Measurements from ENCODE around the gene PHYKPL. TPM values are rescaled to one million over a fixed set of nuclear protein-coding genes. Genes with fewer than 3 reads are reported as not detected.
"Not testable (repeated sequence)": the region's sequence is repeated elsewhere in the genome, so short reads cannot be mapped to it uniquely, and the experiment has no call there.

Gene PHYKPL
- polyA plus RNA-seq, 1 experiment = 48.5 TPM

- POLR2A ChIA-PET = no interaction called here
- no peak for DNase-seq (ENCODE audit: low read depth)
- Histone ChIP-seq H3K4me3 (ENCODE audit: low read depth, low read length) (no peak overlapping the region), H3K36me3 (ENCODE audit: control insufficient read depth, insufficient read depth, low read length) (no peaks in the 10 kb centered on the region), H3K27me3 (ENCODE audit: control insufficient read depth, insufficient read depth, low read length) (no peaks in the 10 kb centered on the region)
- no peak for TF ChIP-seq CTCF (IDR thresholded peaks at IDR 0.05; ENCODE audit: insufficient read depth, low read depth, low read length)
- CTCF ChIA-PET = no interaction called here
These were observed 31.4 kb upstream of the PHYKPL start for GRCh38 chr5:178264044-178264443.

- Histone ChIP-seq H3K4me3 (ENCODE audit: low read depth, low read length) (no peak overlapping the region), H3K27me3 (ENCODE audit: control insufficient read depth, insufficient read depth, low read length) (no peaks in the 10 kb centered on the region), H3K36me3 (ENCODE audit: control insufficient read depth, insufficient read depth, low read length) (no peaks in the 10 kb centered on the region)
- POLR2A ChIA-PET = no interaction called here
- CTCF ChIA-PET = no interaction called here
- DNase-seq (ENCODE audit: low read depth) = no peak
- no peak for TF ChIP-seq CTCF (IDR thresholded peaks at IDR 0.05; ENCODE audit: insufficient read depth, low read depth, low read length)
These were observed 29.3 kb upstream of the PHYKPL start for GRCh38 chr5:178261666-178262600.

- no peak for DNase-seq (ENCODE audit: low read depth)
- no peaks in the 10 kb centered on the region for H3K36me3 ChIP-seq (ENCODE audit: control insufficient read depth, insufficient read depth, low read length)
- no peak overlapping the region for H3K4me3 ChIP-seq (ENCODE audit: low read depth, low read length)
- no peak for TF ChIP-seq CTCF (IDR thresholded peaks at IDR 0.05; ENCODE audit: insufficient read depth, low read depth, low read length)
- CTCF ChIA-PET = no interaction called here
- H3K27me3 ChIP-seq (ENCODE audit: control insufficient read depth, insufficient read depth, low read length) = no peaks in the 10 kb centered on the region
- POLR2A ChIA-PET = no interaction called here
These were observed 27.3 kb upstream of the PHYKPL start for GRCh38 chr5:178259623-178260536.

GRCh38 chr5:178257650-178258049 lies 25.0 kb upstream of the PHYKPL start:
- H3K4me3 ChIP-seq (ENCODE audit: low read depth, low read length) = no peak overlapping the region
- ChIA-PET POLR2A (no interaction called here), CTCF (no interaction called here)
- no peak for DNase-seq (ENCODE audit: low read depth)
- TF ChIP-seq CTCF (IDR thresholded peaks at IDR 0.05; ENCODE audit: insufficient read depth, low read depth, low read length) = no peak
- H3K36me3 ChIP-seq (ENCODE audit: control insufficient read depth, insufficient read depth, low read length) = no peaks in the 10 kb centered on the region
- no peaks in the 10 kb centered on the region for H3K27me3 ChIP-seq (ENCODE audit: control insufficient read depth, insufficient read depth, low read length)

- CTCF ChIA-PET = interaction anchor here (0.7 kb wide), 1 partner anchor 22 kb away, joined by 4 read pairs; no protein-coding TSS in a partner anchor
- TF ChIP-seq CTCF (IDR thresholded peaks at IDR 0.05; ENCODE audit: insufficient read depth, low read depth, low read length) = no peak
- Histone ChIP-seq H3K4me3 (ENCODE audit: low read depth, low read length) (no peak overlapping the region), H3K36me3 (ENCODE audit: control insufficient read depth, insufficient read depth, low read length) (no peaks in the 10 kb centered on the region), H3K27me3 (ENCODE audit: control insufficient read depth, insufficient read depth, low read length) (no peaks in the 10 kb centered on the region)
- no peak for DNase-seq (ENCODE audit: low read depth)
- POLR2A ChIA-PET = no interaction called here
These were observed 24.1 kb upstream of the PHYKPL start for GRCh38 chr5:178256746-178257145.

- H3K27me3 ChIP-seq (ENCODE audit: control insufficient read depth, insufficient read depth, low read length); H3K4me3 ChIP-seq (ENCODE audit: low read depth, low read length); H3K36me3 ChIP-seq (ENCODE audit: control insufficient read depth, insufficient read depth, low read length); POLR2A ChIA-PET; CTCF ChIA-PET; DNase-seq (ENCODE audit: low read depth): not testable (repeated sequence)
These were observed 21.0 kb upstream of the PHYKPL start for GRCh38 chr5:178253632-178254031.
